ENCODE data around the gene MYCN. TPM values are rescaled to one million over a fixed set of nuclear protein-coding genes. Genes with fewer than 3 reads are reported as not detected.

The MYCN gene
- total and polyA plus RNA-seq, 2 of the 8 experiments (the other 6 are each of a cell fraction or from before 2014, with no cell fraction given), result 87.8 to 137 TPM

DNA sequence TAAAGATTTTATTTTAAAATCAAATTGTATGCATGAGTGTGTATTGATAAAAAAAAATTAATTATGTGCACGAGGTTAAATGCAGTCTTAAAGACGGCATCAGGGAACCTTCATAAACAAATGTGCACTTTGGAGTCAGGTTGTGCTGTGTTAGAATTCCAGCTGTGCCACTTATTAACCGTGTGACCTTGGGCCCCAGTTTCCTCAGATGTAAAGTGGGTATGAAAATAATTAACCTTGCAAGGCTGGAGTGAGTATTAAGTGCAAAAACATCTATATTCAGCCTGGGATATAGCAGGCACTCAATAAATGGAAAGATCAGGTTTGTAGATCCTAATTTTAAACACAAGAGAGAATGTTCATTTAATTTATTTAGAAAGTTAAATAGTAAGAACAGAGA lies 14.5 kb upstream of the MYCN start (continued):
- no peak for TF ChIP-seq PHF8 (conservative IDR thresholded peaks at IDR 0.05; ENCODE audit: low read depth, low read length)
- TF ChIP-seq, protein P1, sequence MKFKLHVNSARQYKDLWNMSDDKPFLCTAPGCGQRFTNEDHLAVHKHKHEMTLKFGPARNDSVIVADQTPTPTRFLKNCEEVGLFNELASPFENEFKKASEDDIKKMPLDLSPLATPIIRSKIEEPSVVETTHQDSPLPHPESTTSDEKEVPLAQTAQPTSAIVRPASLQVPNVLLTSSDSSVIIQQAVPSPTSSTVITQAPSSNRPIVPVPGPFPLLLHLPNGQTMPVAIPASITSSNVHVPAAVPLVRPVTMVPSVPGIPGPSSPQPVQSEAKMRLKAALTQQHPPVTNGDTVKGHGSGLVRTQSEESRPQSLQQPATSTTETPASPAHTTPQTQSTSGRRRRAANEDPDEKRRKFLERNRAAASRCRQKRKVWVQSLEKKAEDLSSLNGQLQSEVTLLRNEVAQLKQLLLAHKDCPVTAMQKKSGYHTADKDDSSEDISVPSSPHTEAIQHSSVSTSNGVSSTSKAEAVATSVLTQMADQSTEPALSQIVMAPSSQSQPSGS (IDR thresholded peaks at IDR 0.05; ENCODE audit: low read length), result no peak
- no peak for TF ChIP-seq KDM1A (IDR thresholded peaks at IDR 0.05; ENCODE audit: borderline replicate concordance, low read length)
- no peak for TF ChIP-seq SIRT6 (IDR thresholded peaks at IDR 0.05; ENCODE audit: low read length)
- no peak for TF ChIP-seq TAF7 (optimal IDR thresholded peaks at IDR 0.05; ENCODE audit: borderline replicate concordance, low read depth, low read length)
- no peak for TF ChIP-seq RFX5 (IDR thresholded peaks at IDR 0.05; ENCODE audit: borderline replicate concordance, low read depth, low read length)
